PC-3 (cell line): Measurements from ENCODE around the gene IP6K1. TPM values are rescaled to one million over a fixed set of nuclear protein-coding genes. Genes with fewer than 3 reads are reported as not detected.

Experiments used
- ATAC-seq: fragments of 200-7000 bp; cut with Tn5 transposase; 2 replicates; pipeline ENCODE4 v1.9.1; 2020; ENCODE audit warnings: mild to moderate bottlenecking, moderate library complexity
- BruUV-seq: library from RNA; stranded (reverse); fragments of 400-500 nt; replicated peaks from 2 replicates; lab custom pipeline; 2021; lab: Mats Ljungman, UMichigan
- CTCF ChIA-PET: fragments of 300-600 bp; sonication (Branson Sonifier 250); formaldehyde crosslinking; loops from one replicate; lab custom pipeline; 2022; ENCODE audit warnings: antibody characterized with exemption; lab: Charles Lee
- POLR2A ChIA-PET: fragments of 300-600 bp; sonication (Branson Sonifier 250); formaldehyde crosslinking; loops from one replicate; lab custom pipeline; 2022; ENCODE audit warnings: antibody characterized with exemption; ENCODE audit not compliant: unreplicated experiment; lab: Charles Lee
- DNase-seq: peaks from one replicate; pipeline ENCODE4 v3.0.0-alpha.2; 2015
- H2AFZ ChIP-seq: fragments of 300-600 bp; sonication (generic); 2 replicates; pipeline ENCODE4 v1.6.0; 2016; ENCODE audit warnings: antibody characterized with exemption, low read length
- H3F3A ChIP-seq: fragments of 300-600 bp; sonication (generic); one replicate; pipeline ENCODE4 v1.6.0; 2017; ENCODE audit warnings: antibody characterized with exemption, low read length, control low read depth, mild to moderate bottlenecking; ENCODE audit not compliant: unreplicated experiment
- H3K27ac ChIP-seq: fragments of 300-600 bp; sonication (generic); 2 replicates; pipeline ENCODE4 v1.5.1; 2016; ENCODE audit warnings: mild to moderate bottlenecking, low read length
- H3K27me3 ChIP-seq: fragments of 300-600 bp; sonication (generic); 2 replicates; pipeline ENCODE4 v1.6.1; 2016; ENCODE audit warnings: low read length, mixed read lengths
- H3K36me3 ChIP-seq: fragments of 300-600 bp; sonication (generic); 2 replicates; pipeline ENCODE4 v1.6.1; 2016; ENCODE audit warnings: low read depth, mixed run types, low read length, mixed read lengths
- H3K4me1 ChIP-seq: fragments of 300-600 bp; sonication (generic); 2 replicates; pipeline ENCODE4 v1.5.1; 2016; ENCODE audit warnings: low read length; ENCODE audit not compliant: insufficient read depth
- H3K4me2 ChIP-seq: fragments of 300-600 bp; sonication (generic); 2 replicates; pipeline ENCODE4 v1.6.0; 2016; ENCODE audit warnings: low read length
- H3K4me3 ChIP-seq: fragments of 300-600 bp; sonication (generic); 2 replicates; pipeline ENCODE4 v1.5.1; 2016; ENCODE audit warnings: mild to moderate bottlenecking, low read length, mixed read lengths
- H3K79me2 ChIP-seq: fragments of 300-600 bp; sonication (generic); 2 replicates; pipeline ENCODE4 v1.6.1; 2017; ENCODE audit warnings: low read length, mixed read lengths
- H3K9ac ChIP-seq: fragments of 300-600 bp; sonication (generic); 2 replicates; pipeline ENCODE4 v1.6.0; 2016; ENCODE audit warnings: mild to moderate bottlenecking, low read length
- H3K9me2 ChIP-seq: fragments of 300-600 bp; sonication (generic); replicated peaks from 2 replicates; pipeline ENCODE4 v1.6.1; 2016; ENCODE audit warnings: mixed run types, low read length, mixed read lengths
- H3K9me3 ChIP-seq: fragments of 300-600 bp; sonication (generic); 2 replicates; pipeline ENCODE4 v1.6.1; 2016; ENCODE audit warnings: low read length, mixed read lengths
- H4K20me1 ChIP-seq: fragments of 300-600 bp; sonication (generic); 2 replicates; pipeline ENCODE4 v1.6.1; 2016; ENCODE audit warnings: low read length, mixed read lengths
- CTCF ChIP-seq: fragments of 300-600 bp; sonication (generic); conservative IDR thresholded peaks from 2 replicates; pipeline ENCODE4 v1.5.1; 2017; ENCODE audit warnings: antibody characterized with exemption, low read depth, mild to moderate bottlenecking, low read length
- EZH2 ChIP-seq: fragments of 300-600 bp; sonication (generic); IDR thresholded peaks from one replicate; pipeline ENCODE4 v1.6.1; 2017; ENCODE audit warnings: antibody characterized with exemption, mild to moderate bottlenecking, low read length; ENCODE audit not compliant: unreplicated experiment
- EZH2phosphoT487 ChIP-seq: fragments of 300-600 bp; sonication (generic); IDR thresholded peaks from 2 replicates; pipeline ENCODE4 v1.6.1; 2018; ENCODE audit warnings: mild to moderate bottlenecking, antibody characterized with exemption, low read length, borderline replicate concordance
- intact Hi-C: fragments of 100-400 bp; cut with micrococcal nuclease; formaldehyde crosslinking; loops from 2 replicates; pipeline ENCODE4 v1.9.0; 2023
- total RNA-seq: library from RNA; depleted of rRNA; stranded (reverse); fragments of >200 nt; gene quantifications from 2 replicates; pipeline ENCODE4 v1.2.3, GENCODE V29; 2014

IP6K1 gene
- total RNA-seq, 1 experiment from 2014 or later: 50.3 TPM

GRCh38 chr3:49804141-49805041, 18.0 kb upstream of the IP6K1 start:
- POLR2A ChIA-PET: no interaction called here
- no peak overlapping the region for H3K4me3 ChIP-seq
- H3K4me1 ChIP-seq: peaks cover 20% of the 10 kb centered on the region
- CTCF ChIA-PET: interaction anchor here (0.6 to 2.3 kb wide), 3 partner anchors 24 to 102 kb away, joined by 3 to 18 read pairs (median 15); no protein-coding TSS in a partner anchor
- no peaks in the 10 kb centered on the region for H3K9me2 ChIP-seq
- H2AFZ ChIP-seq: no peak overlapping the region
- H3K27me3 ChIP-seq: no peaks in the 10 kb centered on the region
- H3K79me2 ChIP-seq: no peaks in the 10 kb centered on the region
- no peaks in the 10 kb centered on the region for H3K36me3 ChIP-seq
- peak overlapping the region; percentile 92 for H3K4me2 ChIP-seq
- H4K20me1 ChIP-seq: no peaks in the 10 kb centered on the region
- no peaks in the 10 kb centered on the region for H3F3A ChIP-seq
- H3K9ac ChIP-seq: no peak overlapping the region
- H3K27ac ChIP-seq: no peak overlapping the region
- no peak for ATAC-seq
- intact Hi-C loops: no loop called here
- no peaks in the 10 kb centered on the region for H3K9me3 ChIP-seq
- no TSS peak for BruUV-seq
- TF ChIP-seq EZH2phosphoT487: no peak
- no peak for TF ChIP-seq CTCF
- no peak for TF ChIP-seq EZH2
- DNase-seq: no peak

GRCh38 chr3:49803465-49804140, 17.3 kb upstream of the IP6K1 start:
- H3K27me3 ChIP-seq: no peaks in the 10 kb centered on the region
- peaks cover 23% of the 10 kb centered on the region for H3K4me1 ChIP-seq
- ChIA-PET CTCF (interaction anchor here (0.6 to 2.3 kb wide), 10 partner anchors 15 to 264 kb away, joined by 4 to 18 read pairs (median 6); partner anchors contain the start of gene MON1A), POLR2A (interaction anchor here (0.5 to 1.0 kb wide), 3 partner anchors 97 to 333 kb away, joined by 3 to 10 read pairs (median 4); no protein-coding TSS in a partner anchor)
- no peak overlapping the region for H3K27ac ChIP-seq
- H4K20me1 ChIP-seq: no peaks in the 10 kb centered on the region
- no peaks in the 10 kb centered on the region for H3K36me3 ChIP-seq
- peak overlapping the region; percentile 92 for H3K4me2 ChIP-seq
- peak overlapping the region; percentile 42 for H3K9ac ChIP-seq
- DNase-seq (no peak), ATAC-seq (peak; percentile 17; the same call in 1 of the 2 replicates)
- no peaks in the 10 kb centered on the region for H3K79me2 ChIP-seq
- H2AFZ ChIP-seq: peak overlapping the region; percentile 89
- H3K9me3 ChIP-seq: no peaks in the 10 kb centered on the region
- no peak for TF ChIP-seq EZH2
- TF ChIP-seq EZH2phosphoT487: no peak
- TF ChIP-seq CTCF: no peak
- no peaks in the 10 kb centered on the region for H3K9me2 ChIP-seq
- intact Hi-C loops: no loop called here
- H3F3A ChIP-seq: no peaks in the 10 kb centered on the region
- no TSS peak for BruUV-seq
- peak overlapping the region; percentile 76 for H3K4me3 ChIP-seq
